NCI-H510A treated with DMSO at 0.1 percent for 48 hours (cell line): Measurements from ENCODE around the gene CMC4.
A peak's percentile ranks its signal among the peaks of the same experiment; 100 is the strongest.

Experiments
- DNase-seq: peaks from one replicate; lab custom pipeline; 2025; lab: John Stamatoyannopoulos, UW

CMC4 gene

GRCh38 chrX:155070975-155071693 lies at the start of gene CMC4, which contains the start of the genes BRCC3 and MTCP1:
TSS of gene CMC4 (minus strand) at chrX:155071136. CDS start at chrX:155064023, 7,113 bp downstream.
TSS of gene BRCC3 (plus strand) at chrX:155071508. CDS start at chrX:155071528, 20 bp downstream.
TSS of gene MTCP1 (minus strand) at chrX:155071136. CDS start at chrX:155066010, 5,126 bp downstream.
- peak; percentile 79 for DNase-seq

- no peak for DNase-seq
Observed at GRCh38 chrX:155115174-155115819, 44.4 kb upstream of the CMC4 start.

GRCh38 chrX:155113097-155113496 lies 42.2 kb upstream of the CMC4 start:
- DNase-seq = no peak

GRCh38 chrX:155112171-155112570 lies 41.2 kb upstream of the CMC4 start:
- no peak for DNase-seq

GRCh38 chrX:155108427-155108826 lies 37.5 kb upstream of the CMC4 start:
- no peak for DNase-seq

- DNase-seq = no peak
Observed at GRCh38 chrX:155105919-155106318, 35.0 kb upstream of the CMC4 start.

GRCh38 chrX:155094468-155095061 lies 23.6 kb upstream of the CMC4 start:
- peak; percentile 8 for DNase-seq

GRCh38 chrX:155086961-155087735 lies 16.2 kb upstream of the CMC4 start:
- no peak for DNase-seq

- no peak for DNase-seq
Observed at GRCh38 chrX:155086202-155086840, 15.4 kb upstream of the CMC4 start.

- DNase-seq = peak; percentile 71
Observed at GRCh38 chrX:155071694-155072280, 851 bp upstream of the CMC4 start.

GRCh38 chrX:155070663-155070974 lies 317 bp downstream of the CMC4 start:
- DNase-seq = peak; percentile 60

GRCh38 chrX:155070038-155070437 lies 898 bp downstream of the CMC4 start:
- DNase-seq = no peak

GRCh38 chrX:155069414-155069813 lies 1.5 kb downstream of the CMC4 start:
- DNase-seq = no peak

- DNase-seq = no peak
Observed at GRCh38 chrX:155068165-155068564, 2.8 kb downstream of the CMC4 start.

- DNase-seq = no peak
Observed at GRCh38 chrX:155065035-155065734, 5.8 kb downstream of the CMC4 start.

- no peak for DNase-seq
Observed at GRCh38 chrX:155061760-155062159, 9.2 kb downstream of the CMC4 start.

- peak; percentile 23 for DNase-seq
Observed at GRCh38 chrX:155056877-155057792, 13.8 kb downstream of the CMC4 start.

- no peak for DNase-seq
Observed at GRCh38 chrX:155056471-155056870, 14.5 kb downstream of the CMC4 start.

GRCh38 chrX:155055494-155055893 lies 15.4 kb downstream of the CMC4 start:
- no peak for DNase-seq

GRCh38 chrX:155054255-155054654 lies 16.7 kb downstream of the CMC4 start:
- no peak for DNase-seq
